NB4 (cell line): ENCODE data around the gene RIMBP3B.
"Not testable (repeated sequence)": the region's sequence is repeated elsewhere in the genome, so short reads cannot be mapped to it uniquely, and the experiment has no call there.

Source experiments
- POLR2A ChIP-seq: IDR thresholded peaks from 2 replicates; pipeline ENCODE4 v1.6.1; 2011; ENCODE audit warnings: mild to moderate bottlenecking; ENCODE audit not compliant: insufficient read length; ENCODE audit errors: extremely low read depth
- TF ChIP-seq, protein P1 (sequence below): IDR thresholded peaks from one replicate; pipeline ENCODE4 v1.5.1; 2012; ENCODE audit warnings: low read depth, low read length

- TF ChIP-seq, protein P1, sequence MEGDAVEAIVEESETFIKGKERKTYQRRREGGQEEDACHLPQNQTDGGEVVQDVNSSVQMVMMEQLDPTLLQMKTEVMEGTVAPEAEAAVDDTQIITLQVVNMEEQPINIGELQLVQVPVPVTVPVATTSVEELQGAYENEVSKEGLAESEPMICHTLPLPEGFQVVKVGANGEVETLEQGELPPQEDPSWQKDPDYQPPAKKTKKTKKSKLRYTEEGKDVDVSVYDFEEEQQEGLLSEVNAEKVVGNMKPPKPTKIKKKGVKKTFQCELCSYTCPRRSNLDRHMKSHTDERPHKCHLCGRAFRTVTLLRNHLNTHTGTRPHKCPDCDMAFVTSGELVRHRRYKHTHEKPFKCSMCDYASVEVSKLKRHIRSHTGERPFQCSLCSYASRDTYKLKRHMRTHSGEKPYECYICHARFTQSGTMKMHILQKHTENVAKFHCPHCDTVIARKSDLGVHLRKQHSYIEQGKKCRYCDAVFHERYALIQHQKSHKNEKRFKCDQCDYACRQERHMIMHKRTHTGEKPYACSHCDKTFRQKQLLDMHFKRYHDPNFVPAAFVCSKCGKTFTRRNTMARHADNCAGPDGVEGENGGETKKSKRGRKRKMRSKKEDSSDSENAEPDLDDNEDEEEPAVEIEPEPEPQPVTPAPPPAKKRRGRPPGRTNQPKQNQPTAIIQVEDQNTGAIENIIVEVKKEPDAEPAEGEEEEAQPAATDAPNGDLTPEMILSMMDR, result not testable (repeated sequence)
- not testable (repeated sequence) for TF ChIP-seq POLR2A
These were observed 11.1 kb downstream of the RIMBP3B start for GRCh38 chr22:21394613-21395012.
